Common myeloid progenitor, CD34-positive (primary cell): ENCODE data around the gene LGALSL.

Source experiments
- CTCF ChIA-PET: fragments of 350-600 bp; sonication (Branson Sonifier 250); formaldehyde crosslinking; loops from one replicate; lab custom pipeline; 2021; ENCODE audit warnings: antibody characterized with exemption; lab: Charles Lee
- POLR2A ChIA-PET: fragments of 350-600 bp; sonication (Branson Sonifier 250); formaldehyde crosslinking; loops from one replicate; lab custom pipeline; 2021; ENCODE audit warnings: antibody characterized with exemption; lab: Charles Lee
- DNase-seq, 3 donors: peaks; one replicate each; pipeline versions ENCODE4 v3.0.0 to v3.0.0-alpha.2; 2013
- H3K27ac ChIP-seq, 2 experiments: 1 replicate in 1 of 2; 2 replicates in 1 of 2; pipeline ENCODE4 v1.7.0; 2013; ENCODE audit warnings: inconsistent platforms in 2 of 2, low read length in 2 of 2, mild to moderate bottlenecking in 2 of 2, low read depth in 1 of 2, moderate library complexity in 1 of 2; ENCODE audit not compliant: severe bottlenecking in 2 of 2, insufficient read depth in 1 of 2, poor library complexity in 1 of 2
- H3K27me3 ChIP-seq, 5 experiments: replicated peaks in 2 of 5; 1 replicate in 3 of 5; 2 replicates in 2 of 5; pipeline versions ENCODE4 v1.6.1 to v1.7.0; 2013; ENCODE audit warnings: low read length in 4 of 5, mild to moderate bottlenecking in 2 of 5, moderate library complexity in 2 of 5, inconsistent platforms in 1 of 5; ENCODE audit not compliant: insufficient read depth in 5 of 5, control insufficient read depth in 4 of 5
- H3K36me3 ChIP-seq, 4 experiments: 1 replicate in 2 of 4; 2 replicates in 2 of 4; pipeline versions ENCODE4 v1.6.1 to v1.7.0; 2013; ENCODE audit warnings: low read length in 3 of 4, control low read depth in 1 of 4, mild to moderate bottlenecking in 1 of 4; ENCODE audit not compliant: control insufficient read depth in 4 of 4, insufficient read depth in 4 of 4
- H3K4me1 ChIP-seq, 4 experiments: 1 replicate in 3 of 4; 2 replicates in 1 of 4; pipeline versions ENCODE4 v1.6.1 to v1.7.1; 2013; ENCODE audit warnings: low read length in 3 of 4, mild to moderate bottlenecking in 3 of 4, control low read depth in 1 of 4, inconsistent platforms in 1 of 4, moderate library complexity in 1 of 4; ENCODE audit not compliant: control insufficient read depth in 4 of 4, insufficient read depth in 4 of 4; ENCODE audit errors: control extremely low read depth in 1 of 4
- H3K4me3 ChIP-seq, 7 experiments: 1 replicate in 4 of 7; 2 replicates in 3 of 7; pipeline versions ENCODE4 v1.5.1 to v1.7.0; 2013; ENCODE audit warnings: mild to moderate bottlenecking in 7 of 7, low read length in 6 of 7, moderate library complexity in 6 of 7, inconsistent platforms in 2 of 7, low read depth in 2 of 7, control low read depth in 1 of 7; ENCODE audit not compliant: insufficient read depth in 4 of 7, control insufficient read depth in 1 of 7; ENCODE audit errors: extremely low read depth in 1 of 7
- H3K9me3 ChIP-seq, 5 experiments: 1 replicate in 4 of 5; 2 replicates in 1 of 5; pipeline versions ENCODE4 v1.6.1 to v1.7.1; 2013; ENCODE audit warnings: low read length in 4 of 5, mild to moderate bottlenecking in 2 of 5, inconsistent platforms in 1 of 5, low read depth in 1 of 5, moderate library complexity in 1 of 5; ENCODE audit not compliant: control insufficient read depth in 4 of 5, insufficient read depth in 2 of 5; ENCODE audit errors: control extremely low read depth in 1 of 5
- WGBS: methylation state at CpG from one replicate; pipeline ENCODE4 v1.1.5; 2013; ENCODE audit not compliant: insufficient coverage; 5-methylcytosine and 5-hydroxymethylcytosine counted together

The LGALSL gene

DNA sequence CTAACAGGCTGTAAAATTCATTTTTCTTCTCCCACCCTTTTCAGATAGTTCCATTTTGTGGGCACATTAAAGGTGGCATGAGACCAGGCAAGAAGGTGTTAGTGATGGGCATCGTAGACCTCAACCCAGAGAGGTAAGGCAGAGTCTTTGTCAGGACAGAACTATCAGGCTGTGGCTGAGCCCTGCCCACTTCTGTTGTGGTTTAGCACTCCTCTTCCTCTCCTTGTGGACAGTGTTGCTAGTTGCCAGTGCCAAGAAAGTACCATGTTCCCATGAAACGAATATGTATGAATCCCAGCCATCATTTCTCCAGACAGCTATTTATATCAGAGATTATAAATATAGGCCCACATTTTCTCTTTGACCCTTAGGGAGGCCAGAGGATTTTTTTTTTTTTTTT, 1.6 kb downstream of the LGALSL start:
- Histone ChIP-seq H3K4me1 (peaks cover 0 to 21% (median 13%) of the 10 kb centered on the region in 4 experiments), H3K4me3 (no peak overlapping the region), H3K27me3 (peaks cover 0 to 7% (median 0%) of the 10 kb centered on the region in 5 experiments), H3K27ac (no peak overlapping the region), H3K36me3 (no peaks in the 10 kb centered on the region), H3K9me3 (no peaks in the 10 kb centered on the region)
- DNase-seq = peak in 2 of 3 donors; percentile 26 to 33
- POLR2A ChIA-PET = no interaction called here
- 89% methylated on average over 1 of the region's 2 CpGs for WGBS
- CTCF ChIA-PET = interaction anchor here (1.1 to 6.0 kb wide), 6 partner anchors 11 to 128 kb away, joined by 3 to 40 read pairs (median 8); partner anchors contain the start of gene AFTPH

- no peak for DNase-seq
- H3K36me3 ChIP-seq = no peaks in the 10 kb centered on the region
- H3K27me3 ChIP-seq = peaks cover 0 to 7% (median 0%) of the 10 kb centered on the region in 5 experiments
- ChIA-PET POLR2A (no interaction called here), CTCF (interaction anchor here (1.1 to 6.0 kb wide), 9 partner anchors 12 to 128 kb away, joined by 3 to 40 read pairs (median 6); partner anchors contain the start of gene AFTPH)
- H3K9me3 ChIP-seq = no peaks in the 10 kb centered on the region
- H3K4me1 ChIP-seq = peaks cover 0 to 21% (median 13%) of the 10 kb centered on the region in 4 experiments
- WGBS = 100% methylated on average over 6 of the region's 6 CpGs
- no peak overlapping the region for H3K27ac ChIP-seq
- H3K4me3 ChIP-seq = no peak overlapping the region
These were observed 2.3 kb downstream of the LGALSL start for GRCh38 chr2:64456293-64456692.

- POLR2A ChIA-PET = no interaction called here
These were observed 3.6 kb downstream of the LGALSL start for GRCh38 chr2:64457524-64457923.

DNA sequence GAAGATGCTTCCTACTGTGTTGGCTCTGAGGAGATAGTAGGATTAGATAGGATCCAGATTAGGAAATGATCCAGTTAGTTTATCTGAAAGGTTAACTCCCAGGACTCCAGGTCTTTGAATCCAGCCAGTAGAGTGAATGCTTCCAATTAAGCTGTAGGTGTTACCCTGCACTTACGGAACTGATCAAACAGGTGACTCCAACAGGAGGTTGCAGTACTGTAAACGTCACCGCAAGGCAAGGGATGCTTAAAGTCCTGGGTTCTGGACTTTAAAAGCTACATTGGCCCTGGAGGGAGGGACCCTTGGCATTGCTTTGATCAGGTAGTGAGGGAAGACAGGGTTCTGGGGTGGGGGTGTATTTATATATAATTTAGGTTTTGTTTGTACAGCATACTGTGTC, 5.6 kb downstream of the LGALSL start:
- Histone ChIP-seq H3K27me3 (peaks cover 0 to 3% (median 0%) of the 10 kb centered on the region in 5 experiments), H3K4me3 (no peak overlapping the region), H3K9me3 (no peaks in the 10 kb centered on the region), H3K4me1 (peaks cover 0 to 12% (median 6%) of the 10 kb centered on the region in 4 experiments), H3K36me3 (no peaks in the 10 kb centered on the region), H3K27ac (no peak overlapping the region)
- DNase-seq = no peak
- CTCF ChIA-PET = interaction anchor here (1.0 to 6.0 kb wide), 5 partner anchors 14 to 102 kb away, joined by 3 to 40 read pairs (median 6); no protein-coding TSS in a partner anchor
- POLR2A ChIA-PET = interaction anchor here (0.6 kb wide), 1 partner anchor 12 kb away, joined by 4 read pairs; no protein-coding TSS in a partner anchor
- 100% methylated on average over 3 of the region's 3 CpGs for WGBS

More at GRCh38 chr2:64457524-64457923, 3.6 kb downstream of the LGALSL start:
- peaks cover 0 to 7% (median 0%) of the 10 kb centered on the region in 5 experiments for H3K27me3 ChIP-seq
- peaks cover 0 to 21% (median 13%) of the 10 kb centered on the region in 4 experiments for H3K4me1 ChIP-seq
- H3K27ac ChIP-seq = no peak overlapping the region
- H3K36me3 ChIP-seq = no peaks in the 10 kb centered on the region
- peak; percentile 17 to 34 (median 22) for DNase-seq
- CTCF ChIA-PET = interaction anchor here (0.8 to 6.0 kb wide), 15 partner anchors 8 to 199 kb away, joined by 3 to 40 read pairs (median 4); partner anchors contain the start of gene AFTPH
- H3K4me3 ChIP-seq = no peak overlapping the region
- no peaks in the 10 kb centered on the region for H3K9me3 ChIP-seq

GRCh38 chr2:64460330-64460729, 6.4 kb downstream of the LGALSL start:
- no peaks in the 10 kb centered on the region for H3K9me3 ChIP-seq
- no peak for DNase-seq
- POLR2A ChIA-PET = no interaction called here
- peaks cover 0 to 2% (median 0%) of the 10 kb centered on the region in 5 experiments for H3K27me3 ChIP-seq
- WGBS = 0% methylated on average over 1 of the region's 3 CpGs
- H3K27ac ChIP-seq = no peak overlapping the region
- H3K36me3 ChIP-seq = no peaks in the 10 kb centered on the region
- CTCF ChIA-PET = interaction anchor here (0.5 to 6.0 kb wide), 7 partner anchors 14 to 288 kb away, joined by 3 to 40 read pairs (median 5); no protein-coding TSS in a partner anchor
- peaks cover 0 to 5% (median 2%) of the 10 kb centered on the region in 4 experiments for H3K4me1 ChIP-seq
- H3K4me3 ChIP-seq = no peak overlapping the region

GRCh38 chr2:64461271-64462058, 7.5 kb downstream of the LGALSL start:
- H3K9me3 ChIP-seq = no peaks in the 10 kb centered on the region
- no peak overlapping the region for H3K27ac ChIP-seq
- peaks cover 0 to under 1% (median 0%) of the 10 kb centered on the region in 4 experiments for H3K4me1 ChIP-seq
- CTCF ChIA-PET = interaction anchor here (1.1 to 1.7 kb wide), 6 partner anchors 10 to 101 kb away, joined by 3 to 6 read pairs (median 3); no protein-coding TSS in a partner anchor
- 100% methylated on average over 2 of the region's 7 CpGs for WGBS
- peaks cover 0 to 2% (median 0%) of the 10 kb centered on the region in 5 experiments for H3K27me3 ChIP-seq
- DNase-seq = no peak
- H3K4me3 ChIP-seq = no peak overlapping the region
- POLR2A ChIA-PET = no interaction called here
- H3K36me3 ChIP-seq = no peaks in the 10 kb centered on the region
